ENCODE results near the gene SLC25A53.
"Not testable (repeated sequence)": the region's sequence is repeated elsewhere in the genome, so short reads cannot be mapped to it uniquely, and the experiment has no call there.

SLC25A53 gene

DNA sequence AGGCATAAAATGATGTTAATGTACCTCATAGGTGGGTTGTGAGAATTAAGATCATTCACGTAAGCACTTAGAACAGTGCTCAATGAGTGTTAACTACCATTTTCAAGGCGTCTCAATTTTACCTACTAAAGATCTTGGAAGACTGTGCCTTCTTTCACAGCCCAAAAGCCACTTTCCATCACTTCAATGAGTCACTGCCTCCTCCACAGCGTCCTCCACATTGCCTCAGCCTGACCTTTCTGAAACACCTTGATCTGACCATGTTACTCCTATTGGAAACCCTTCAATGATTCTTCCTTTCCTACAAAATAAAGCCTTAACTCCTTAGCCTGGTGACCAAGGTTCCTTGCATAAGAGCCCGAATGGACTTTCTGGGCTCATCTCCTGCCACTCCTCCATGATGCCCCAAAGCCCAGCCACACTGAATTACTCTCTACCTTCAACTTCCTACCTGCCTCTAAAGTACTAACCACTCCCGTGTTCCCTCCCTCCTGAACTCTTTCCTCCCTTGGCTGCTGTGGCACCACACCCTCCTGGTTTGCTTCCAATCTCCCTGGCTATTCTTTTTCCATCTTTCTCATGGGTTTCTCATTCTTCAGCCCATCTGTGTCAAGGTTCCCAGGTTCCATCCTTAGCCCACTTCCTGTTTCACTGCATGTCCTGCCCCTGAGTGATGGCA, 22.1 kb downstream of the SLC25A53 start:
- DNase-seq (ENCODE audit: extremely low read depth in 1 of 2, low read depth in 1 of 2) = no peak

DNA sequence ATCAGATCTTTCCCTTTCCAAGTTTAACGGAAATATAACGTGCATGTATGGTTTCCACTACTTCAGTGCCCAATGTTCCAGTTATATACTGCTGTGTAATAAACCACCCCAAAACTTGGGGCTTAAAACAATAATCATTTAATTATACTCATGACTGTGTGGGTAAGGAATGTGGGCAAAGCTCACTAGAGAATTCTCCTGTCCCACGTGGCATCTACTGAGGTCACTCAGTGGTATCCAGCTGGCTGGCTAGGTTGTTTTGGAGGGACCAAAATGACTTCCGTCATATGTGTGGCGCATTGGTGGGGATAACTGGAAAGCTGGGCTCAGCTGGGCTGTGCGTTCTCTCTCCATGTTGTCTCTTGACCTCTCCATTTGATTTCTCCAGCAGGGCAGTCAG, 26.0 kb downstream of the SLC25A53 start:
- DNase-seq (ENCODE audit: extremely low read depth in 1 of 2, low read depth in 1 of 2) = no peak

DNA sequence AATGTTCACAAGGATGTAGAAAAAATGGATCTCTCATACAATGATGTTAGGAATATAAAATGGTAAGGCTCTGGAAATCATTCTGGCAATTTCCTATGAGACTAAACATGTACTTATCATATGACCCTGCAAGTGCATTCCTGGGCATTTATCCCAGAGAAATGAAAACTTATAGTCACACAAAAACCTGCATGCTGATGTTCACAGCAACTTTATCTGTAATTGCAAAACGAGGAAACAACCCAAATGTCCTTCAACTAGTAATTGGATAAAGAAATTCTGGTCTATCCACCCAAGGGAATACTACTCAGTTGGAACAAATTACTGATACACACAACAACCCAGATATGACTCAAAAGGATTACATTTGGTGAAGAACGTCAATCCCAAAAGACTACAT, 30.0 kb downstream of the SLC25A53 start:
- DNase-seq (ENCODE audit: extremely low read depth in 1 of 2, low read depth in 1 of 2) = no peak

DNA sequence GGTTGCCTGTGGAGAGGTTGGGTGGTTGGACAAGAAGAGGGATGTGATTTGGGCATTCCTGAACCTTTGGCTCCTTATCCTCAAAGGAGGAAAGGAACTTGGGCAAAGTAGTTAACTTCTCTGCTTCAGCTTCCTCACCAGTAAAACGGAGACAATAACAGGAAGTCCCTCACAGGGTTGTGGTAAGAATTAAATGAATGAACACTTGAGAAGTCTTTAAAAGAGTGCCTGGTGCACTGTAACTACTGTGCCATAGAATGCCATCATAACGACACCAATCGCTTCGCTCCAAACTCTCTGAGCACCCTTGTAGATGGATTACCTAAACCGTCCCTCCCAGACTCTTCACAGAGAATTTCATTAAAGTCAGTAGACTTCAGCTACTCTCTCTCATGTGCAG, 34.0 kb downstream of the SLC25A53 start:
- no peak for DNase-seq (ENCODE audit: extremely low read depth in 1 of 2, low read depth in 1 of 2)

- no peak for DNase-seq (ENCODE audit: extremely low read depth in 1 of 2, low read depth in 1 of 2)
These were observed 38.0 kb downstream of the SLC25A53 start for GRCh38 chrX:104118765-104119164.

- no peak for DNase-seq (ENCODE audit: extremely low read depth in 1 of 2, low read depth in 1 of 2)
These were observed 39.0 kb downstream of the SLC25A53 start for GRCh38 chrX:104117759-104118158.

DNA sequence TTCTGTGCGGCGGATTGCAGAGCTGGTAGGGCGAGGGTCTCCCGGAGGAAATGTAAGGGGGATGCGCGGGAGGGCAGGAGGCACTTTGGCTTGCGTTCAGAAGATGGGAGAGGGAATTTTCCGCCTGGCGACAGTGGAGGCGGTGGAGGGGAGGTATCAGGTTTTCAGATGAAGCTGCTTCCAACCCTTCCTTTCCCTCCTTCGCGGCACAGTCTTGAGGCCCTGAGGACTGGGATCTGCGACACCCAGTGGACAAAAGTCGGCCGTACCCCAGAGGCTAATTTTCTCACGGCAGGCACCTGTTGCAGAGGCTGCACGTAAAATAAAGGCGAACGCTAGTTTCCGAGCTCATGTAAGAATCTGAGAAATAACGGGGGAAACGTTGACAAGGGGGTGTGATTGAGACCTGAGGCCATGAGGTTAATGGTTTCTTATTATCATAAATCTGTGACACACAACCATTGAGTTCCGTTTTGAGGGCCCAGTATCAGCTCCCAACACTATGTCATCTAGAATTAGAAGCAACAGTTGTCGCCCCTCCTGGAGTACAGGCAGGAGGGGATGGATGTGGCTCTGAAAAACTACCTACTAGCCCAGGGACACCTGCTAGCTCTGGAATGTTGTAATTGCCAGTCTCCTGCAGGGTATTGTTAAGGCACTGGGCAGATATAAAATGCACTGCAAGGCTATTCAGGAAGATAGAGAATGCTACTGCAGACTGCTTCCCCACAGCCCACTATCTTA, 43.4 kb downstream of the SLC25A53 start:
- DNase-seq (ENCODE audit: extremely low read depth in 1 of 2, low read depth in 1 of 2) = peak in 1 of 2 donors; percentile 22

DNA sequence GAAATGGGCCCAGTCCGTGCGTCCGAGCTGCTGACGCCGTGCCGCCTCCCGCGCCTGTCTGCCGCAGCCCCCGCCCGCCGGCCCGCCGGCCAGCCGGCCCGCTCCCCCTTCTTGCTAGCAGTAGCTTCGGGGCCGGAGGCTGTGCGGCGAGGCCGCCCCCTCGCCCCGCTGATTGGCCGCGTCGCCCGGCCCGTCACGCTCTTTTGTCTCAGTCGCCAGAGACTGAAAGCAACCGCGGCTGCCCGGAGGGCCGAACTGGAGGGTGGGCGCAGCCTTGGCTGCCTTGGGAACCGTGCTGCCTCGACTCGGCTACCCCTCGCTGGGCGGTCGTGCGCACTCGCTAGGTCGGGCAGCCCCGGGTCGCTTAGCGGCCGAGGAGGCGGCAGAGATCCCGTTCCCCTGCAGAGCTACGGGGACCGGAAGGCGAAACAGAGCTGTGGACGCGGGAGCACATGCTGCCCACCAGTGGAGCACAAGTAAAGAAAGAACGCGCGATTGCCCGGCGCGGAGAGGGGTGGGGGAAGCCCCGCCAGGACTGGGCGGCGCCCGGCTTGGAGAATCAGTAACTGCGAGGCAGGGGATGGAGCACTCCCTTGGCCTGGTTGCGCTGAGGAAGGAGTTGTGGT, 44.4 kb downstream of the SLC25A53 start, which contains the start of gene ZCCHC18:
Gene ZCCHC18, plus strand, starts transcription at position 198 of the 626 bp plus-strand sequence. CDS start 1,589 bp downstream, outside the sequence.
- peak in 1 of 2 donors; percentile 5 for DNase-seq (ENCODE audit: extremely low read depth in 1 of 2, low read depth in 1 of 2)

DNA sequence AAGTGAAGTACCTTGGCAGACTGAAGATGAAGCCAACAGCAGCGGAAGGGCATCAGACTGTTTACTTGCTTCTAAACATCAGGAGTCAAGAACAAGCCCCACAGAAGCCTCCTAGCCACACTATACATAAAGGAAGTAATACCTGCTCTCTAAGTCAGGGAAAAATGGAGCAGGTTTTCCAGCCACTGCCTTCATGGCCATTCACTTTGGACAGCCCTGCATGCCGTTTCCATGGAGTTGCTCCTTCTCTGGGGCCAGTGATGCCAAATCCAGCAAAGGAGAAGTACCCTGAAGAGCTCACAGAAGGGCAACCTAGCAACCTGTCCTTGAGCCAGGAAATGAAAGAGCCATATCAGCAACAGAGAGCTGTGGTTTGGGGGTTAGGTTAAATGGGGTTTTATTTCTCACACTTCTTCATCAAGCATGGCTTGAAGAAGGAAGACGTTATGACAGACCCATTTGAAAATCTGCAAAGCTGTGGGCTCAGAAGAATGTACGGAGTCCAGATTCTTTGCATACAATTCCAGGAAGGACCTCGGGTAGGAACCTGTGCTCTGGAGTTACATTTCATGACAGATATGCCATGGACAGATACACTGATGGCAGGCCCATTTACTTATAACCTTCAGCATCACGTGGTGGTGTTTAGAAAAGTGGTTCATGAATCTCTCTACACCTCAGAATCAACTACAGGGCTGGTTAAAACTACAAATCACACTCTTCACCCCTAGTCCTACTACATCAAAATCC, 46.1 kb downstream of the SLC25A53 start:
- not testable (repeated sequence) for DNase-seq (ENCODE audit: extremely low read depth in 1 of 2, low read depth in 1 of 2)

DNA sequence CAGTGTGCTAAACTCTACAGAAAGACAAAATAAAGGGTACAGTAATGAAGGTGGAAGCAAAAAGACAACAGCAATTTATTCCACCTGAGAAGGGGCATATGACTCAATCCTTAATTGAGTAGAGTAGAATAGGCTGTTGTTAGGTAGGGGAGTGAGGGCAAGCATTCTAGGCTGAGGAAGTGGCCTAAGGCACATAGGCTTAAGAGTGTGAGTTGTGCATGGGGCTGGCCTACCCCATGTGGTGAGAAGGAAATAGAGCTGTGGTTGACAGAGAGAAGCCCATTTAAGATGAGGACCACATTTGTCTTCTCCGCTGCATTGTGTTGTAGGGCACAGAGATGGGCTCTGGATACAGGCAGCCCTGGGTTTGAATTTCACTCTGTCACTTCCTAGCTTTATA, 47.9 kb downstream of the SLC25A53 start:
- DNase-seq (ENCODE audit: extremely low read depth in 1 of 2, low read depth in 1 of 2) = no peak

- DNase-seq (ENCODE audit: extremely low read depth in 1 of 2, low read depth in 1 of 2) = no peak
These were observed 51.2 kb downstream of the SLC25A53 start for GRCh38 chrX:104105330-104106262.

DNA sequence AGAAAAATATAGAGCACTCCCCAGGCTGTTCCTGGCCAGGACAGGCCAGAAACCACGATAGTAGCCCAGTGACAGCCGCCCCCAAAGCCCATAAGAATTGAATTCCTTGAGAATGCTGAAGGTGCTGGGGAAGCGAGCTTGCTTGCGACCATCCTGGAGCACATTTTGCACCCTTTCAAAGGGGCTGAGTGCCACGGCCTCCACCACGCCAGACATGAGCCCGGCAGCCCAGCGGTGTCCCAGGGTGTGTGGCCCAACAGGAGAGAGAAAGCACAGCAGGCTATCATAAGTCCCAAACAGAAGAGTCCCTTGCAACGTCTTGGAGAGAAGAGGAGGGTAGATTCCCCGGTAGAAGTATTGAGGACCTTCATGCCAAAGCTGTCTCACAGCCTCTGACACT, 52.1 kb downstream of the SLC25A53 start:
- DNase-seq (ENCODE audit: extremely low read depth in 1 of 2, low read depth in 1 of 2) = no peak

DNA sequence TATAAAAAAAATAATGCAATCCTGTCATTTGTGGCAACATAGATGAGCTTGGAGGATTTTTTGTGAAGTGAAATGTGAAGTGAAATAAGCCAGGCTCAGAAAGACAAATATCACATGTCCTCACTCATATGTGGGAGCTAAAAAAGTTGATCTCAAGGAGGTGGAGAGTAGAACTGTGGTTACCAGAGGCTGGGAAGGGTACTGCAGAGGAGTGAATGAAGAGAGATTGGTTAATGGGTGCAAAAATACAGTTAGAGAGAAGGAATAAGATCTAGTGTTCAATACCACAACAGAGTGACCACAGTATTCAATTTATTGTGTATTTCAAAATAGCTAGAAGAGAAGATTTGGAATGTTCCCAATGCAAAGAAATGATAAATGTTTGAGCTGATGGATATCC, 57.9 kb downstream of the SLC25A53 start:
- DNase-seq (ENCODE audit: extremely low read depth in 1 of 2, low read depth in 1 of 2) = no peak

GRCh38 chrX:104098151-104098808, 58.5 kb downstream of the SLC25A53 start:
- peak; percentile 15 to 17 for DNase-seq (ENCODE audit: extremely low read depth in 1 of 2, low read depth in 1 of 2)

- no peak for DNase-seq (ENCODE audit: extremely low read depth in 1 of 2, low read depth in 1 of 2)
These were observed 70.9 kb downstream of the SLC25A53 start for GRCh38 chrX:104085919-104086318.

GRCh38 chrX:104085477-104085876, 71.3 kb downstream of the SLC25A53 start:
- no peak for DNase-seq (ENCODE audit: extremely low read depth in 1 of 2, low read depth in 1 of 2)

DNA sequence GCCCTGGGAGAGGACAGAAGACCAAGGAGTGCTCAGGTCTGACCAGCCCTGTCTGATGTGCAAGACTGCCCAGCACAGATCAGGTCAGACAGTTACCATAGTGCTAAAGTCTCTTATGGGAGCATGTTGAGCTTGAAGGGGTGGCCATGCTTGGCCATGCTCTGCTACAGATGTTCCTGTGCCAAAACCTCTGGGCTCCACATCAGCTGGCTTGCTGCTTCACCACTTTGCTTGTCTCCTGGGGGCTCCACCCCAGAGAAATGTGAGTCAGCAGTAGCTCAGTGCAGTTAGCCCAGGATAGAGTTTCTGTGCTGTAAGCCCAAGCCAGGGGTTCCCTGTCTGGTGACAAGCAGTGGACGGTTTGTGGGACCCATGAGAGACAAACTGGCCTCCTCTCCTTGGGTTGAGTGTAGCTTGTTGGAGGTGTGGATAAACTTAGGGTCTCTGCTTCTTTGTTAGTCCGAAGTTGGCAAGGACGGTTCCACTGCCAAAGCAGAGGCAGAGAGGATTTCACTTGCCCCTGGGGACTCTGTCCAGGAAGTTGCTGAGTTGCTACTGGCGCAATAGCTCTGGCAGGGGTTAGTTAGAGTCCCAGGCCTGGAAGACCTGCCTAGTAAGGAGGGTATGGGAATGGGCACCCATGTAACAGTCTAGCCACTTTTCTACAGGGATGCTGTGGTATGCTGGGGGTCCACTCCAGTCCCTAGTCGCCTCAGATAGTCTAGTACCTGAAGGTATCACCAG, 72.1 kb downstream of the SLC25A53 start:
- no peak for DNase-seq (ENCODE audit: extremely low read depth in 1 of 2, low read depth in 1 of 2)

DNA sequence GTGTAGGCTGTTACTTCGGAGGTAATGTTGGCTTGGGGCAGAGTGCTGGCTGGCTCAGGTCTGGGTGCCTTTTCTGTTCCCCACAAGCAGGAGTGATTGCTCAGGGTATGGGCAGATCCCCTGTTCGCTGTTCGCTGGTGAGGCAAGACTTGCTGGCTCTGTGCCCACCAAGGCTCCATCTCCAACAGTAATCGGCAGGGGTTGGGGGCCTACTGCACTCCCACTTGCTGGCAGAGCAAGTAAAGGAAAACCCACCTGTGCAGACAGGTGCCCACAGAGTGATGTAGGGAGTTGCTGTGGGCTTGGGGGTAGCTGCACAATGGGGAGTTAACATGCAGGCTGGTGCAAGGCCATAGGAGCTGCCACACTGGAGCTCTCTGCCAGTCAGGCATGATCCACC, 72.7 kb downstream of the SLC25A53 start:
- DNase-seq (ENCODE audit: extremely low read depth in 1 of 2, low read depth in 1 of 2) = no peak

DNA sequence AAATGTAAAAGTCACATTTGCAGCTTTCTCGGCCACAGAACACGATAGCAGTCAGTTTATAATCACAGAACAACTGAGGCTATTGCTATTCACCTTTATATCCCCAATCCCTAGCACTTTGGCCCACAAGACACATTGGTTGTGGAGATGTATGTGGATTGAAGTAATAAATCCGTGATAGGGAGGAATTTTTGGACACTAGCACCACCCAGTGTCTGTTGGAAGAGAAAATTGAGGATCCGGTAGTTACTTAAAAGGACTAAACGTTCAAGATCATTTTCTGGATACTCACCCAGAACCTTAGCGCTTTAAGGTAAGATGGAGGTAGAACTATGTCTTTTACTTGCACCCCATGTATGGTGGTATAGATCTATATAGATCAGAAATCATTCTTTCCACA, 79.0 kb downstream of the SLC25A53 start:
- not testable (repeated sequence) for DNase-seq (ENCODE audit: extremely low read depth in 1 of 2, low read depth in 1 of 2)

All from activated CD8-positive, alpha-beta memory T cell treated with anti-CD3 and anti-CD28 coated beads for 1 hour (primary cell).